MV-4-11 (cell line): ENCODE measurements around the gene BACH2.
"Not testable (repeated sequence)": the region's sequence is repeated elsewhere in the genome, so short reads cannot be mapped to it uniquely, and the experiment has no call there.

Experiments
- DNase-seq: peaks from one replicate; lab custom pipeline; 2025; lab: John Stamatoyannopoulos, UW

Gene BACH2

GRCh38 chr6:89890845-89891528, 405.7 kb downstream of the BACH2 start:
- DNase-seq, result not testable (repeated sequence)

GRCh38 chr6:89888871-89889270, 407.8 kb downstream of the BACH2 start:
- peak; percentile 16 for DNase-seq

GRCh38 chr6:89888138-89888514, 408.5 kb downstream of the BACH2 start:
- DNase-seq, result no peak

GRCh38 chr6:89887452-89888137, 409.0 kb downstream of the BACH2 start:
- DNase-seq, result no peak

GRCh38 chr6:89886378-89887120, 410.1 kb downstream of the BACH2 start:
- DNase-seq, result no peak
